ENCODE measurements around the gene GPR137B.

The GPR137B gene

GRCh38 chr1:236206548-236206947 lies 64.2 kb downstream of the GPR137B start:
- TF ChIP-seq POLR2A (IDR thresholded peaks at IDR 0.05; ENCODE audit: low read depth, low read length) (peak; percentile 45), POU2F2 (IDR thresholded peaks at IDR 0.05; ENCODE audit: low read depth, low read length) (no peak), TAF1 (IDR thresholded peaks at IDR 0.05; ENCODE audit: low read depth, low read length) (no peak), POLR2AphosphoS5 (IDR thresholded peaks at IDR 0.05; ENCODE audit: low read depth, low read length) (peak; percentile 40), SPI1 (IDR thresholded peaks at IDR 0.05; ENCODE audit: low read depth, low read length) (no peak), PAX5 (IDR thresholded peaks at IDR 0.05; ENCODE audit: insufficient read depth, low read length, severe bottlenecking) (no peak)
- FAIRE-seq (peak; percentile 16), DNase-seq (ENCODE audit: insufficient read length, low spot score) (no peak)

- FAIRE-seq, result no peak
- DNase-seq (ENCODE audit: insufficient read length, low spot score), result no peak
- TF ChIP-seq POU2F2 (IDR thresholded peaks at IDR 0.05; ENCODE audit: low read depth, low read length) (no peak), POLR2A (IDR thresholded peaks at IDR 0.05; ENCODE audit: low read depth, low read length) (no peak; the same call in 1 of the 2 replicates), TAF1 (IDR thresholded peaks at IDR 0.05; ENCODE audit: low read depth, low read length) (no peak), PAX5 (IDR thresholded peaks at IDR 0.05; ENCODE audit: insufficient read depth, low read length, severe bottlenecking) (no peak), POLR2AphosphoS5 (IDR thresholded peaks at IDR 0.05; ENCODE audit: low read depth, low read length) (no peak; the same call in 1 of the 2 replicates), SPI1 (IDR thresholded peaks at IDR 0.05; ENCODE audit: low read depth, low read length) (no peak)
These were observed 64.8 kb downstream of the GPR137B start for GRCh38 chr1:236207121-236207520.

GRCh38 chr1:236207569-236207968 lies 65.2 kb downstream of the GPR137B start:
- DNase-seq (ENCODE audit: insufficient read length, low spot score) (no peak), FAIRE-seq (no peak)
- TF ChIP-seq POLR2AphosphoS5 (IDR thresholded peaks at IDR 0.05; ENCODE audit: low read depth, low read length) (peak; percentile 66), SPI1 (IDR thresholded peaks at IDR 0.05; ENCODE audit: low read depth, low read length) (no peak)

- TF ChIP-seq SPI1 (IDR thresholded peaks at IDR 0.05; ENCODE audit: low read depth, low read length) (no peak), POLR2AphosphoS5 (IDR thresholded peaks at IDR 0.05; ENCODE audit: low read depth, low read length) (peak; percentile 56; the same call in 1 of the 2 replicates)
- FAIRE-seq, result peak; percentile 35
- DNase-seq (ENCODE audit: insufficient read length, low spot score), result no peak
These were observed 66.8 kb downstream of the GPR137B start for GRCh38 chr1:236209185-236209584.

- DNase-seq (ENCODE audit: insufficient read length, low spot score) (no peak), FAIRE-seq (no peak)
These were observed 67.4 kb downstream of the GPR137B start for GRCh38 chr1:236209713-236210112.

GRCh38 chr1:236211815-236212214 lies 69.5 kb downstream of the GPR137B start:
- FAIRE-seq, result no peak

More at GRCh38 chr1:236209713-236210112, 67.4 kb downstream of the GPR137B start:
- no peak for TF ChIP-seq POLR2AphosphoS5 (IDR thresholded peaks at IDR 0.05; ENCODE audit: low read depth, low read length)
- TF ChIP-seq PAX5 (IDR thresholded peaks at IDR 0.05; ENCODE audit: insufficient read depth, low read length, severe bottlenecking), result no peak
- TF ChIP-seq SPI1 (IDR thresholded peaks at IDR 0.05; ENCODE audit: low read depth, low read length), result no peak
- TF ChIP-seq TAF1 (IDR thresholded peaks at IDR 0.05; ENCODE audit: low read depth, low read length), result no peak

GRCh38 chr1:236213534-236213933 lies 71.2 kb downstream of the GPR137B start:
- TF ChIP-seq POLR2A (IDR thresholded peaks at IDR 0.05; ENCODE audit: low read depth, low read length) (no peak), PAX5 (IDR thresholded peaks at IDR 0.05; ENCODE audit: insufficient read depth, low read length, severe bottlenecking) (no peak), TAF1 (IDR thresholded peaks at IDR 0.05; ENCODE audit: low read depth, low read length) (no peak), SPI1 (IDR thresholded peaks at IDR 0.05; ENCODE audit: low read depth, low read length) (no peak), POLR2AphosphoS5 (IDR thresholded peaks at IDR 0.05; ENCODE audit: low read depth, low read length) (no peak), POU2F2 (IDR thresholded peaks at IDR 0.05; ENCODE audit: low read depth, low read length) (no peak)
- DNase-seq (ENCODE audit: insufficient read length, low spot score) (no peak), FAIRE-seq (no peak)

More at GRCh38 chr1:236211815-236212214, 69.5 kb downstream of the GPR137B start:
- no peak for DNase-seq (ENCODE audit: insufficient read length, low spot score)
- TF ChIP-seq TAF1 (IDR thresholded peaks at IDR 0.05; ENCODE audit: low read depth, low read length) (no peak), POLR2A (IDR thresholded peaks at IDR 0.05; ENCODE audit: low read depth, low read length) (peak; percentile 42), SPI1 (IDR thresholded peaks at IDR 0.05; ENCODE audit: low read depth, low read length) (no peak), PAX5 (IDR thresholded peaks at IDR 0.05; ENCODE audit: insufficient read depth, low read length, severe bottlenecking) (no peak), POU2F2 (IDR thresholded peaks at IDR 0.05; ENCODE audit: low read depth, low read length) (no peak), POLR2AphosphoS5 (IDR thresholded peaks at IDR 0.05; ENCODE audit: low read depth, low read length) (no peak; the same call in 1 of the 2 replicates)

- DNase-seq (ENCODE audit: insufficient read length, low spot score) (no peak), FAIRE-seq (no peak)
- no peak for TF ChIP-seq PAX5 (IDR thresholded peaks at IDR 0.05; ENCODE audit: insufficient read depth, low read length, severe bottlenecking)
- TF ChIP-seq POLR2AphosphoS5 (IDR thresholded peaks at IDR 0.05; ENCODE audit: low read depth, low read length), result no peak
- TF ChIP-seq TAF1 (IDR thresholded peaks at IDR 0.05; ENCODE audit: low read depth, low read length), result no peak
- no peak for TF ChIP-seq POLR2A (IDR thresholded peaks at IDR 0.05; ENCODE audit: low read depth, low read length)
- TF ChIP-seq POU2F2 (IDR thresholded peaks at IDR 0.05; ENCODE audit: low read depth, low read length), result no peak
- TF ChIP-seq SPI1 (IDR thresholded peaks at IDR 0.05; ENCODE audit: low read depth, low read length), result no peak
These were observed 72.4 kb downstream of the GPR137B start for GRCh38 chr1:236214761-236215160.

- TF ChIP-seq SPI1 (IDR thresholded peaks at IDR 0.05; ENCODE audit: low read depth, low read length) (no peak), POU2F2 (IDR thresholded peaks at IDR 0.05; ENCODE audit: low read depth, low read length) (no peak)
- DNase-seq (ENCODE audit: insufficient read length, low spot score) (no peak), FAIRE-seq (no peak)
These were observed 78.1 kb downstream of the GPR137B start for GRCh38 chr1:236220473-236220872.

GRCh38 chr1:236222632-236223031 lies 80.3 kb downstream of the GPR137B start:
- DNase-seq (ENCODE audit: insufficient read length, low spot score) (no peak), FAIRE-seq (peak; percentile 28)
- TF ChIP-seq PAX5 (IDR thresholded peaks at IDR 0.05; ENCODE audit: insufficient read depth, low read length, severe bottlenecking) (no peak), POLR2AphosphoS5 (IDR thresholded peaks at IDR 0.05; ENCODE audit: low read depth, low read length) (no peak), POLR2A (IDR thresholded peaks at IDR 0.05; ENCODE audit: low read depth, low read length) (no peak), TAF1 (IDR thresholded peaks at IDR 0.05; ENCODE audit: low read depth, low read length) (no peak), POU2F2 (IDR thresholded peaks at IDR 0.05; ENCODE audit: low read depth, low read length) (no peak), SPI1 (IDR thresholded peaks at IDR 0.05; ENCODE audit: low read depth, low read length) (no peak)

Data from GM12891 (cell line).